HG03571 (cell line): ENCODE data around the gene NAT8L.

Experiments used
- ATAC-seq: cut with Tn5 transposase; IDR thresholded peaks from one replicate; pipeline ENCODE4 v1.9.1; 2021; ENCODE audit not compliant: unreplicated experiment

The NAT8L gene

GRCh38 chr4:2063557-2064275 lies 4.6 kb downstream of the NAT8L start:
- ATAC-seq = no peak

DNA sequence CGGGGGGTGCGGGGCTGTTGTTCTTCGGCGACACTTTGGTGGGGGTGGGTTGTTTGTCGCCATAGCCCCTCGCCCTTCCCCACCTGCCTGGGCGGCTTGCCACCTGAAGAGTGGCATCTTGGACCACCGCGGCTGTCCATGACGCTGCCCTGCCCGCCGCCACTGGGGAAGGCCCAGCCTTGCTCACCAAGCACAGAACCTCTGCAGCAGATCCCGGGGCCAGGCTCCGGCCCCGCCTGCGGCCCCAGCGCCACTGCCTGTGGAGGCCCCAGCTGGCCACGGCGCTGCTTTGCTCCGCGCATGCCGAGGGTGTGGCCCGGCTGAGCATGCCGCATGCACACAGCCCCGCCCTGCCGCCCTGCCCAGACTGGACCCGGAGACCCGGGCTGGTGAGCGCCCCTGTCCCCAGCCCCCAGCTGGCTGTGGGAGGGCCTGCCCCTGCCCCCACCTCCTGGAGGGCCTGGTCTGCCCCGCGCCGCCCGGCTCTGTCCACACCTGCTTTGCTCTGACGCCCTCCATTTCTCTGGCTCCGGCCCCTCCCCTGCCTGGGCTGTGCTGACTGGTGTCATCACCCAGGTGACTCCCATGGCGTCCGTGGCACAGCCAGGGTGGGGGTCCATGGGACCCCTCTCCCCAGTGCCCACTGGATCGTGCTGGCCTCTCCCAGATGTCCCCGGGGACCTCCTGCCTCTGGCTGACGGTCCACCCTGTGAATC lies 5.3 kb downstream of the NAT8L start:
- ATAC-seq = no peak

DNA sequence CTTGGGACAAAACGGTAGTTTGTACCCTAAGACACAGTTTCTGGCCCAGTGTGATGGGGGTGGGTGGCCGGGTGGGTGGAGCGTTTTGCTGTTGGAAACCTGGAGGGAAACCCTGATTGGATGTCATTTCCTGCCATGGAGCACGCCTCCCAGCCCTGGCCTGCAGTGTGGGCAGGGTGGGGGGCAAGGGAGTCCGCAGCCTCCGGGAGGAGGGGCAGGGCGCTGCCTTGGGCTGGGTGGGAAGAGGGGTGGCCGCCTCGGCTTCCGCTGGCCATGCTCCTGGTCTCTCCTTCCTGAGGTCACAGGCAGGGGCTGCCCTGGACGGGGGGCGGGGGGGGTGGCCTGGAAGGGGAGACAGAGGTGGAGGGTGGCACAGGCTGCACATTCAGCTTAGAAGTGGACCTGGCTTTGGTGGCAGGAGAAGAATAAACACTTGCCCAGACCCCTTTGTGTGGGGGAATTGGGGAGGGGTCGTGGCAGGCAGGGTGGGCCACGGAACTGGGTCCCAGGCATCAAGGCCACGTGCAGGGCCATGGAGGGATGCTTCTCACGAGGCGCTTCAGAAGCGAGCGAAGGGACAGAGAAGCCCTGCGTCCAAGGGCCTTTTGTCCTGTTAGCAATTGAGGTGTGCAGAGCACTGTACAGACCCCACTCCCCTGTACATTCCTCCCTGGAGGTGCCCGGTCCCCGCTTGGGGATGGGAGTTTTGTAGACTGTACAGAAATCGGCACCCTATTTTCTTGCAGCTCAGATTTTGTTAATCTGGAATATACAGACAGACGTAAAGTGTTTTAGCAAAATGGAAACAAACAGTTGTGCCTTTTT lies 6.2 kb downstream of the NAT8L start:
- no peak for ATAC-seq

- ATAC-seq = no peak
These were observed 7.0 kb downstream of the NAT8L start for GRCh38 chr4:2066011-2066551.

DNA sequence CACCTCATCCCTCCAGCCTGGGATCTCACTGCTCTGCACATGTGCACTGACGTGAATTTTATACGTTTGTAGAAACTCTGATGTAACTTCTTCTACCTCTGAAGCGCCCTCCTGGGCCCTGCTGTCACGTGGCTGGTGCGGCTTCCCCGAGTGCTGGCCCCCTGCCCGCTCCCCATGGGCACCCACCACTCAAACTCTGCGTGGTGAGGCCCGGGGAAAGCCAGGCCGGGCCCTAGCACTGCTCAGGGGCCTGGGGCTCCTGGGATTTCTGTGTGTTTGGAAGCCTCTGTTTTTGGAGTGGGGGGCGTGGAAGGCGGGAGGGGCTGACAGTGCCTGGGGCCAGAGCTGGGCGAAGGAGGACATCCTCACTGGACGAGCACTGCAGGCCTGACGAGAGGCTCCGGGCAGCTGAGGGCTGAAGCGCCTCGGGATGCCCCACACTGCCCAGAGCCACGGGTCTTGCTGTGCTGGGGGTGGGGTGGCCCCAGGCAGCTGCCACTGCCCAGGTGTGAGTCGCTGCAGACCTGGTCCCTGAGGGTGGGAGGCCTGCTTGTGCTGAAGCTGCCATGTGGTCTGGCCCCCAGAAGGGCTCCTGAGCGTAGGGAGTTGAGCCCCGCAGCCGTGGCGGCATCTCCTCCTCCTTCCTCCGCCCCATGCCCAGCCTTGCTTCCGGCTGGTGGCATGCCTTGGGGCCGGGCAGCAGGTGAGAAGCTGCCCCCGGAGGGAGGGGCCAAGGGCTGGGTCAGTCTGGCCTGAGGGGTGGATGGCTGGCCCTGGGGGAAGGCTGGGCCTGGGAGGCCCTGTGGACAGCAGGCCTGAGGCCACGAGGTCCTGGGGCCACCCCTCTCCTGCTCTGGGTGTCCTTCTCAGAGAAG lies 7.7 kb downstream of the NAT8L start:
- no peak for ATAC-seq

DNA sequence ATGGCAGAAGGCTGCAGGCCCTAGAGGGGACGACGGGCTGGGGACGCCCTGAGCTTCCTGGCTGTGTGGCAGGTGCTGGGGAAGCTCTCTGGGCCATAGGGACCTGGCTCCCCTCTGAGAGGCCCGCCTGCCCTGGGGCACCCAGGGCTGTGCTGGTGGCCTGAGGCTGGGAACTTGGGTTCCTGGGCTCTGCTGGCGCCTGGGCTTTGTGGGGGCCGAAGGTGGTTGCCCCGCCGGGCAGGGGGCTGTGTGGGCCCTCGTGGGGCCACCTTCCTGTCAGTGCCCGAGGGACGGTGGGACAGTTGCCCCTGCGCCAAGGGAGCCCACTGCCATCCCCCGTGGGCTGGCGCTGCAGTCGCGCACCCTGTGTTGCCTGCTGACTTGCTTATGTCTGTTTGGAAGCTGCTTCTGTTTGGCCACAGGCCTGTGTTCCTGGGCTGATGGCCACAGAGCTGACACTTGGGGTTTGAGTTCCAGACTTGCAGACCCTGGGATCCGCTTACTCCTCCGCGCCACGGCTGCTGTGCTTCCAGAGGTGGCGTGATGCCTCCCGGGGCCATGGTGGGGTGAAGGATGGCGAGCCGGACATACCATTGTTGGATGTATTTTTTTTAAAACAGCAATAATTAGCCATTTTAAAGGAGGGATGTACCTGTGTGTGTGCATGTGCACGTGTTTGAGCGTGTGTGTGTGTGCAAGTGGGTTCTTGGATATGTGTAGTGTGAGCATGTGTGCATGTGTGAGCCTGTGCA lies 8.5 kb downstream of the NAT8L start:
- no peak for ATAC-seq

DNA sequence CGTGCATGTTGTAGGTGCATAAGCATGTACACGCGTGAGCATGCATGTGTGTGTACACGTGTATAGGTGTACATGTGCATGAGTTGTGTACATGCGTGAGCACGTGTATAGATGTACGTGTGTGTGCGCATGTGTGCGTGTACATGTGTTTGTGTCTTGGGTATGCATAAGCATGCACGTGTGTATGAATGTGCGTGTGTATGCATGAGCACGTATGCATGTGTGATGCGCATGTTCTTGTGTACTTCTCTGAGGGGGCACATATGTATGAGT lies 9.0 kb downstream of the NAT8L start:
- no peak for ATAC-seq

GRCh38 chr4:2068566-2068965 lies 9.4 kb downstream of the NAT8L start:
- no peak for ATAC-seq

- ATAC-seq = no peak
These were observed 10.2 kb downstream of the NAT8L start for GRCh38 chr4:2069161-2069971.

DNA sequence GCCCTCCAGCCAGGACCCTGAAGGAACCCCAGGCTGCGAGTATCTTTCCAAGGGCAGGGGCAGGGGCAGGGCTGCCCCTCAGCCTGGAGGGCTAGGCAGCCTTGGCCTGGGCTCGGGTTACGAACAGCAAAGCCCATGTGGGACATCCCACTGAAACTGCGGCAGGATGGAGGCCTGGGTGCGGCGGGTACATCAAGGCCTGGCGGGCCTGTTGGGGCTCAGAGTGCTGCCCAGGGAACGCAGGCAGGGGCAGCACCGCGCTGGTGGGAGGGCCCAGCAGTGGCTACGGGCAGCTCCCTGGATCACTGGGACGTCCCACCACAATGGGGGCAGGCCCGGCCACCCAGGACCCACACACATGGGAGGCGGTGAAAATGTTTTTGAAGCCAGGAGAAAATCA lies 10.9 kb downstream of the NAT8L start:
- ATAC-seq = no peak

DNA sequence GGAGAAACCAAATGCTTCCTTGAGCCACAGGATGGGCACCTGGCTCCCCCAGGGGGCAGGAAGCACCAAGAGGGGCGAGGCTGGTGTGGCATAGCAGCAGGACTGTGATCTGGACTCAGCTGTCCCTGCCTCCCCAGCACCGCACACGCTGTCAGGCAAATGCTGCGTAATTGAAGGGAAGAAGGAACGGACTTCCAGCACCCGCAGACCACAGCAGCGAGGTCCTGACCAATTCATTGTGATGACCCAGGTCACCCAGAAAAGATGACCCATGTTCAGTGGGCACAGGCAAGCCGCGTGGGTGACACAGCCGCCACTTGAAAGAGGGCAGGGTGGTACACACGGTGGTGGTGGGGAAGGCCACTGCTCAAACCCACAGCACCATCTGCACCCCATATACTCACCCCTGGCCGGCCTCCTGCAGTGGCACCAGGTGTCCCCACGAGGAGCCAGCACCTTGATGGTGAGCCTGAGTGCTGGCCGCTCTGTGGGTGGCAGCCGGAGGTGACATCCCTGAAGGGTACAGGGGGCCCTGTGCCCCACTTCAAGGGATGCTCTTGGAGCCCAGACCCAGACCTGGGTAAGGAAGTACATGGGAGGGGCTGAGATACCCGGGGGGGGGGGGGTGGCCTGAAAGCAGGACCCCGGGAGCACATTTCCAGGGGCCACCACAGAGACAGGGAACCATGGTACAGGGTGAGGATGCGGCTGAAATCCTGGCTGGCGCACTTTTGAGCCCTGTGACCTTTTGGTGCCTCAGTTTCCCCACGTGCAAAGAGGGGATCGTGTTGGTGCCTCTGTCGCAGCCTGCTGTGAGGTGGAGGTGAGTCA lies 11.5 kb downstream of the NAT8L start:
- ATAC-seq = no peak

DNA sequence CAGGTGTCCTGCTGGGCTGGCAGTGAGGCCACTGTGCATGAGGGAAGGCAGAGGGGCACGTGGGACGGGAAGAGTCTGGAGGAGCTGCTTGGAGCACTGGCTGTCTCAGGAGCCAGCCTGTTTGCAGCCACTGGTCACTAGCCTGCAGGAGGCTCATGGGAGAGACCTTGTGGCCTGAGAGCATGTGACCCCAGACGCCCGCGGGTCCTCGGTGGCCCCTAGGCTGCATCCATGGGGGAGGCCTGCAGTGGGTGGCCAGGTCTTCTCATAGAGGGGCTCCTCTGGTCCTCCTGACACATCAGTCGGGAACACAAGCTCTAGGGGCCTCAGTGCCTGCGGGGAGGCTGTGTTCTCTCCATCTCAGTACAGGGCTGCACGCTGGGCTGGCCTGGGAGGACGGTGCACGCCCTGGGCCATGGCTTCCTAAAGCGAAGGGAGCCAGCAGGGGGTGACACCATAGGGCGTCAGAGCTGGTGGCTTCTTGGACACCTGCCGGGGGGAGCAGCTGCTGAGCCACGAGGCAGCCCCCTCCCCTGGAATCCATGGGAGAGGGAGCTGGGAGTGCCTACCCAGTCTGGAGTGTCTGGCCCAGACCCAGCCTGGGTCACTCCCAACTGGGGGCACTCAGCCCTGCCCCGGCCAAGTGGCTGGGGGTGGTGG lies 12.3 kb downstream of the NAT8L start:
- no peak for ATAC-seq

- no peak for ATAC-seq
These were observed 13.1 kb downstream of the NAT8L start for GRCh38 chr4:2071912-2072867.

DNA sequence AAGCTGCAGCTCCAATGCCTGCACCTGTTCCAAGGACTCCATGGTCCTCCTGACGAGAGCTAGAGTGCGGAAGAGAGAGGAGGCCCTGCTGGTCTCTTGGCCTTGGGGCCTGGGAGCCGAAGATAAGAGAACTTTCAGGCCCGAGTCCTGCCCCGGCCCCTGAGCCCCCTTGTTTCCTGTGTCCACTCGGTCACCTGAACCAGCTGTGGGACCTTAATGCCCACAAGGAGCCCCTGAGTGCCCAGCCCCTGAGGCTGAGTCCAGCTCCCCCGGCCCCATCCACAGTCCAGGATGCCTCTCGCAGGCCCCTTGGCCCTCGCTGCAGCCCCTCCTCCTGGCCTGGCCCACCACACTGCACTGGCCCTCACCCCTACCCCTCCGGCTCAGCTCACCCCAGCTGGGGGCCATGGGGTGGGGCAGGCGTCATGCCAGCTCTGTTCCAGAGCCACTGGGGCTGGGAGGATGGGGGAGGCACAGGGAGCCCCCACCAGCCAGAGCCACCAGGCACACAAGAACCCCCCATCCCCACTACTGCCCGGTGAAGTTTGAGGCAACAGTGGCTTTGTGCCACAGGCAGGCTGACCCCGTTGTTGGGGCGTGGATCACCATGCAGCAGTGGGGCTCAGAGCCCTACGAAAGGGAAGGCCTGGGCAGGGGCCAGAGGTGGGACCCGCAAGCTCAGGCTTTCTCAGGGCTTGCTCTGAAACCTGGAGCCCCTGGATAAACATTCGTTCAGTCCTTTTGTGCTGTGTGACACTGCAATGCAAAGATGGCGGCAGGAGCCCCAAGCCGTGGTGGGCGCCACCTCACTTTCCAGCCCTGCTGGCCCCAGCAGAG lies 14.1 kb downstream of the NAT8L start:
- no peak for ATAC-seq

DNA sequence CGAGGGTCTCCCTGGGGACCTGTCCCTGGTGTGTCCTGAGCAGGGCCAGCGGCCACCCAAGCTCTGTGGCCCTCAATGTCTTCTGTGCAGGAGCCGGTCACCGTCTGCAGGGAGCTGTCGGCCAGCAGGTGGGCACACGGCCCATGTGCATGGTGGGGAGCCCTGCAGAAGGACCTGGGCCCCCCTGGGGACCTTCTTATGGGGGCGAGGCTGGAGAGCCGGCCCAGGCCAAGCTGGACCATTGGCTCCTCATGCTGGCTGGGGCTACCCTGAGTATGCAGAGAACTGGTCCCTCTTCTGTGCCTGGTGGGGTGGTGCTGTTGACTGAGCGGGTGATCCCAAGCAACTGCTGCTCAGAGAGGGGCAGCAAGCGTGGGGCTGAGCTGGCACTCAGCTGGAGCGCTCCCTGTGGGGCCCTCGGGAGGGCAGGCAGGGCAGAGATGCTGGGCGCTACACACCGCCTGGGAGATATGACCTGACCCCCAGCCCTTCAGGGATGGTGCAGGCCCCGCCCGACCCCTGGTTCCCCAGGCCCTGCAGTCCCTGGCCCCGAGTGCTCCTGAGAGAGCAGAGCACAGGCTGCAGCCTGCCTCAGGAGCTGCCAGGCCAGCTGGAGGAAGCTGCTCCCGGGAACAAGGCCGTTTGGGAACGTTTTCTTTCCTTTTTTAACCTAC lies 14.8 kb downstream of the NAT8L start:
- no peak for ATAC-seq
